ENCODE measurements around the gene LPGAT1.

- TF ChIP-seq SMC3 (IDR thresholded peaks at IDR 0.05): no peak
- no peak for TF ChIP-seq MAX (IDR thresholded peaks at IDR 0.05)
- no peak for TF ChIP-seq JUNB (IDR thresholded peaks at IDR 0.05)
- TF ChIP-seq PHF8 (IDR thresholded peaks at IDR 0.05; ENCODE audit: borderline replicate concordance, low read depth): no peak
- no peak for TF ChIP-seq POLR2A (IDR thresholded peaks at IDR 0.05; ENCODE audit: low read length)
- no peak for TF ChIP-seq ESRRA (IDR thresholded peaks at IDR 0.05; ENCODE audit: borderline replicate concordance, low read length)
- no peak for TF ChIP-seq RNF2 (IDR thresholded peaks at IDR 0.05; ENCODE audit: borderline replicate concordance, low read depth)
- no peak for TF ChIP-seq CHD2 (IDR thresholded peaks at IDR 0.05; ENCODE audit: low read length, partially characterized antibody)
- TF ChIP-seq, protein P1, sequence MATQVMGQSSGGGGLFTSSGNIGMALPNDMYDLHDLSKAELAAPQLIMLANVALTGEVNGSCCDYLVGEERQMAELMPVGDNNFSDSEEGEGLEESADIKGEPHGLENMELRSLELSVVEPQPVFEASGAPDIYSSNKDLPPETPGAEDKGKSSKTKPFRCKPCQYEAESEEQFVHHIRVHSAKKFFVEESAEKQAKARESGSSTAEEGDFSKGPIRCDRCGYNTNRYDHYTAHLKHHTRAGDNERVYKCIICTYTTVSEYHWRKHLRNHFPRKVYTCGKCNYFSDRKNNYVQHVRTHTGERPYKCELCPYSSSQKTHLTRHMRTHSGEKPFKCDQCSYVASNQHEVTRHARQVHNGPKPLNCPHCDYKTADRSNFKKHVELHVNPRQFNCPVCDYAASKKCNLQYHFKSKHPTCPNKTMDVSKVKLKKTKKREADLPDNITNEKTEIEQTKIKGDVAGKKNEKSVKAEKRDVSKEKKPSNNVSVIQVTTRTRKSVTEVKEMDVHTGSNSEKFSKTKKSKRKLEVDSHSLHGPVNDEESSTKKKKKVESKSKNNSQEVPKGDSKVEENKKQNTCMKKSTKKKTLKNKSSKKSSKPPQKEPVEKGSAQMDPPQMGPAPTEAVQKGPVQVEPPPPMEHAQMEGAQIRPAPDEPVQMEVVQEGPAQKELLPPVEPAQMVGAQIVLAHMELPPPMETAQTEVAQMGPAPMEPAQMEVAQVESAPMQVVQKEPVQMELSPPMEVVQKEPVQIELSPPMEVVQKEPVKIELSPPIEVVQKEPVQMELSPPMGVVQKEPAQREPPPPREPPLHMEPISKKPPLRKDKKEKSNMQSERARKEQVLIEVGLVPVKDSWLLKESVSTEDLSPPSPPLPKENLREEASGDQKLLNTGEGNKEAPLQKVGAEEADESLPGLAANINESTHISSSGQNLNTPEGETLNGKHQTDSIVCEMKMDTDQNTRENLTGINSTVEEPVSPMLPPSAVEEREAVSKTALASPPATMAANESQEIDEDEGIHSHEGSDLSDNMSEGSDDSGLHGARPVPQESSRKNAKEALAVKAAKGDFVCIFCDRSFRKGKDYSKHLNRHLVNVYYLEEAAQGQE (IDR thresholded peaks at IDR 0.05): no peak
- no peak for TF ChIP-seq CTCF (IDR thresholded peaks at IDR 0.05)
- TF ChIP-seq, protein P2, sequence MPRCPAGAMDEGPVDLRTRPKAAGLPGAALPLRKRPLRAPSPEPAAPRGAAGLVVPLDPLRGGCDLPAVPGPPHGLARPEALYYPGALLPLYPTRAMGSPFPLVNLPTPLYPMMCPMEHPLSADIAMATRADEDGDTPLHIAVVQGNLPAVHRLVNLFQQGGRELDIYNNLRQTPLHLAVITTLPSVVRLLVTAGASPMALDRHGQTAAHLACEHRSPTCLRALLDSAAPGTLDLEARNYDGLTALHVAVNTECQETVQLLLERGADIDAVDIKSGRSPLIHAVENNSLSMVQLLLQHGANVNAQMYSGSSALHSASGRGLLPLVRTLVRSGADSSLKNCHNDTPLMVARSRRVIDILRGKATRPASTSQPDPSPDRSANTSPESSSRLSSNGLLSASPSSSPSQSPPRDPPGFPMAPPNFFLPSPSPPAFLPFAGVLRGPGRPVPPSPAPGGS (IDR thresholded peaks at IDR 0.05): no peak
- TF ChIP-seq E2F6 (IDR thresholded peaks at IDR 0.05; ENCODE audit: borderline replicate concordance, low read depth): no peak
- no peak for TF ChIP-seq HDAC2 (IDR thresholded peaks at IDR 0.05)
Observed at GRCh38 chr1:211695135-211695816, 135.3 kb downstream of the LPGAT1 start.
